Measurements from ENCODE around the gene TRIM42.

Gene TRIM42

DNA sequence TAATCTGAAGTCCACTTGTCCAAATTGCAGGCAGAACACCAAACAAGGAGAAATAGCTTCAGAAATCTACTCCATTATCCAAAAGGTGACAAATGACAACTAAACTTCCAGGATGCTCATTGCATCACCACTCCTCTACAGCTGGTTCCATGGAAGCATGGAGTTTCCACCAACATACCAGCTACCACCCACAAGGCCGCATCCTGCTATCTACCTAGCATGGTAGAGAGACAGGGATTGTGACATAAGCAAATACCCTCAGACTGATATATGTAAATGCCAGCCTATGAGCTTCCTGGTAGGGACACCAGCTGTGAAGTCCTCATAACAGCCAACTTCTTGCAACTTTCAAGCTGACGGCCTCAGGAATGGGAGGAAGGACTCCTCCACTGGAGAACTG is at the start of gene TRIM42:
Gene TRIM42 (plus strand): TSS at position 301 of the 400 bp plus-strand sequence. CDS start 166 bp downstream, outside the sequence.
- peaks cover 8% of the 10 kb centered on the region for H3K9me3 Mint-ChIP-seq
- no peak within 1 kb of the TSS for H3K4me3 Mint-ChIP-seq
- no peak within 1 kb of the TSS for H3K27ac Mint-ChIP-seq
- H3K27me3 Mint-ChIP-seq: no peaks in the 10 kb centered on the region
- no peaks in the 10 kb centered on the region for H3K36me3 Mint-ChIP-seq (ENCODE audit: low read depth)
- intact Hi-C loops (cut with micrococcal nuclease): no loop called here
- H3K4me1 Mint-ChIP-seq (ENCODE audit: low read depth): no peaks in the 10 kb centered on the region

DNA sequence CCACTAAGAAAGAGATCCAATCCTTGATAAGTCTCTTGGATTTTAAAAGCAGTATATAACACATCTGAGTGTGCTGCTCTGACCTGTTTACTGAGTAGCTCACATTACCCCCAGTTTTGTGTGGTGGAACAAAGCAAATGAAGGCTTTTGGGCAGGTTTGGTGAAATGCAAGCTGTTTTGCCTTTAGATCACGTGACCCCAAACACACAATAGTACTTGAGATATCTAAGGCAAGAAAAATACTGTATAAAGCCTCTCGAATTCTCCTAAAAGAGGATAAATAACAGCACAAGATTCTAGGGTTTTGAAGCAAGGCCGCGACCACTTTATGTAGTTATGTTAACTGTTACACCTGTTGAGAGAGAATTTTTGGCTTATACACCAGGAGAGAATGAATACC is 49.3 kb upstream of the TRIM42 start:
- H3K27me3 Mint-ChIP-seq: no peaks in the 10 kb centered on the region
- H3K36me3 Mint-ChIP-seq (ENCODE audit: low read depth): no peaks in the 10 kb centered on the region
- no peak overlapping the region for H3K27ac Mint-ChIP-seq
- no peak overlapping the region for H3K4me3 Mint-ChIP-seq
- intact Hi-C loops (cut with micrococcal nuclease): no loop called here
- H3K4me1 Mint-ChIP-seq (ENCODE audit: low read depth): no peaks in the 10 kb centered on the region
- no peaks in the 10 kb centered on the region for H3K9me3 Mint-ChIP-seq

DNA sequence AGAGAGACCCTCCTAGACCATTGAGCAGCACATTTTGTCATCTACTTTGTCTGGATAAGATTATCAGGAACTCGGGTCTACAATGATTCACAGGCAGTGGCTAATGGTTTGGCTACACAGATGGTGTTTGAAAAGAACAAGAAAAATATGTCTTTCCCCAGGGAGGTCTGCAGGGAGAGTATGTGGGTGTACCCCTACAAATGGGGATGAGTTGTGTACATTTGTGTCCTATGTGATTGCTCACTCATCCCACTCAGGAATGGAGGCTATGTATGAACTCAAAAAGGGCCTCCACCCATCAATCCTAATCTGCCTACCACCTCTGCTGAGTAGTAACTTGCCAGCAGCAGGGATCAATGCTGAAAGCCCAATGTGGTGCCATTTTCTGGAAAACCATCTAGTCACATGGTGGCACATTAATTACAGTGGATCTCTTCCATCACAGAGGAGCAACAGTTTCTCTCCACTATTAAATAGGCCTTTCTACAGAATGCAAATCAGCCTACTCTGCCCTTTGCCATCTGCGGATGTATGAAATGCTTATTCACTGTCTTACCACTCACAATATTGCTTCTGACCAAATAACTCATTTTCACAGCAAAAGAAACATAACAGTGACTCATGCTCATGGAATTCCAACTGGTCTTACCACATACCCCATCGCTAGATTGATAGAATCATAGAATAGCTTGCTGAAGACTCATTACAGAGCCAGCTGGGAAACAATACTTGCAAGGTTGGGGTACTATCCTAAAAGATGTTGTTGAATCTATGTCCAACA is 48.3 kb upstream of the TRIM42 start:
- no peaks in the 10 kb centered on the region for H3K9me3 Mint-ChIP-seq
- H3K4me3 Mint-ChIP-seq: no peak overlapping the region
- no peaks in the 10 kb centered on the region for H3K27me3 Mint-ChIP-seq
- intact Hi-C loops (cut with micrococcal nuclease): no loop called here
- no peaks in the 10 kb centered on the region for H3K36me3 Mint-ChIP-seq (ENCODE audit: low read depth)
- H3K4me1 Mint-ChIP-seq (ENCODE audit: low read depth): no peaks in the 10 kb centered on the region
- H3K27ac Mint-ChIP-seq: no peak overlapping the region

DNA sequence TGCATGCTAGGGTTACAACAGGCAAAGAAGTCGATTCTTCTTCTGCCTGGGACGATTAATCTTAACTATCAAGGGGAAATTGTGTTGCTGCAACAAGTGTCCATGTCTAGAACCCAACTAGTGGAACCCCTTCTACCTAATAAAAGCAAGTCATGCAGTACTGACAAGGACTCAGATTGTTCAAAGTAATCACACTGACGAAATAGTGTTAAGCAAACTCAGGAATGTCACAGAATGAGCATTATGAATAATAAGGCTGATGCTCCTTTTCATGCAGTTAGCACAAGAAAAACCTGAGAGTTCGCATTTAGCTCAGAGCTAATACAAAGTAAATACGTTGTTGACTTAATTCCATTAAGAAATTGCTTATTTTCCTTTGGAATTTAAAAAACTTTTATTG is 47.5 kb upstream of the TRIM42 start:
- intact Hi-C loops (cut with micrococcal nuclease): no loop called here
- Mint-ChIP-seq H3K27me3 (no peaks in the 10 kb centered on the region), H3K9me3 (no peaks in the 10 kb centered on the region), H3K27ac (no peak overlapping the region), H3K36me3 (ENCODE audit: low read depth) (no peaks in the 10 kb centered on the region), H3K4me3 (no peak overlapping the region), H3K4me1 (ENCODE audit: low read depth) (no peaks in the 10 kb centered on the region)

DNA sequence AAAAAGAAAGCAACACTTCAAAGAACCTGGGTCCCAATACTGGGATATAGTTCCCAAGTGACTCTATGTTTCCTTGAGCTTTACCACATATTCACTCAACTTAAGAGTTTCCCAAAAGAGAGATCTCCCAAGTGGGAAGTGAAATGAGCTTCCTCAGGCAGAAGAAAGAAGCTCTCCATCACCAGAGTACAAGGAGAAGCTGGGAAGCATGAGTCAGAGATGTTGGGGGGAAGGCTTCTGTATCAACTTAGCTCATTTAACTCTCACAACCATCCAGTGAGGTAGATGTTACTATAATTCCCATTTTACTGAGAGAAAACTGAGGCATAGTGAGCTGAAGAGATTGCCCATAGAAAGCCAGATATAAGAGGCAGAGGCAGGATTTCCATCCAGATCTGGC is 47.0 kb upstream of the TRIM42 start:
- H3K9me3 Mint-ChIP-seq: no peaks in the 10 kb centered on the region
- H3K4me1 Mint-ChIP-seq (ENCODE audit: low read depth): no peaks in the 10 kb centered on the region
- H3K27me3 Mint-ChIP-seq: no peaks in the 10 kb centered on the region
- H3K27ac Mint-ChIP-seq: no peak overlapping the region
- no peak overlapping the region for H3K4me3 Mint-ChIP-seq
- intact Hi-C loops (cut with micrococcal nuclease): no loop called here
- H3K36me3 Mint-ChIP-seq (ENCODE audit: low read depth): no peaks in the 10 kb centered on the region

DNA sequence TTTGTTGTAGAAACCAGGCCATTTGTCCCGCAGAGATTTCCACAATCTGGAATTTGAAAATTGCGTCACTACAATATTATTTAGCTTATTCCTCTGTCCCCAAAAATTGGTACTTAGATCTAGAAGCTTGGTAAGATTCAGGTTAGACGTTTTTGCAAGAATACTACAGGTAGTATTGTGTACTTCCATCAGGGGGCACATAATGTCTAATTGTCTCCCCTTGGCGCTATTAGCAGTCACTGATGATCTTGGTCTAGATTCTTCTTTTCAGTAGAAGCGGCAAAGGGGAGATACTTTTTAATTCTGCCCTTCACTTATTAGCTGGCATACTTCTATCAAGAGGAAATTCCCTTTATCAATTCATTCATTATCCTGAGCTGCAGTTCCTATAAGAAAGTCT is 42.6 kb upstream of the TRIM42 start:
- no peak overlapping the region for H3K27ac Mint-ChIP-seq
- no peak overlapping the region for H3K4me3 Mint-ChIP-seq
- H3K9me3 Mint-ChIP-seq: no peaks in the 10 kb centered on the region
- no peaks in the 10 kb centered on the region for H3K4me1 Mint-ChIP-seq (ENCODE audit: low read depth)
- no peaks in the 10 kb centered on the region for H3K36me3 Mint-ChIP-seq (ENCODE audit: low read depth)
- intact Hi-C loops (cut with micrococcal nuclease): no loop called here
- H3K27me3 Mint-ChIP-seq: peaks cover 4% of the 10 kb centered on the region

DNA sequence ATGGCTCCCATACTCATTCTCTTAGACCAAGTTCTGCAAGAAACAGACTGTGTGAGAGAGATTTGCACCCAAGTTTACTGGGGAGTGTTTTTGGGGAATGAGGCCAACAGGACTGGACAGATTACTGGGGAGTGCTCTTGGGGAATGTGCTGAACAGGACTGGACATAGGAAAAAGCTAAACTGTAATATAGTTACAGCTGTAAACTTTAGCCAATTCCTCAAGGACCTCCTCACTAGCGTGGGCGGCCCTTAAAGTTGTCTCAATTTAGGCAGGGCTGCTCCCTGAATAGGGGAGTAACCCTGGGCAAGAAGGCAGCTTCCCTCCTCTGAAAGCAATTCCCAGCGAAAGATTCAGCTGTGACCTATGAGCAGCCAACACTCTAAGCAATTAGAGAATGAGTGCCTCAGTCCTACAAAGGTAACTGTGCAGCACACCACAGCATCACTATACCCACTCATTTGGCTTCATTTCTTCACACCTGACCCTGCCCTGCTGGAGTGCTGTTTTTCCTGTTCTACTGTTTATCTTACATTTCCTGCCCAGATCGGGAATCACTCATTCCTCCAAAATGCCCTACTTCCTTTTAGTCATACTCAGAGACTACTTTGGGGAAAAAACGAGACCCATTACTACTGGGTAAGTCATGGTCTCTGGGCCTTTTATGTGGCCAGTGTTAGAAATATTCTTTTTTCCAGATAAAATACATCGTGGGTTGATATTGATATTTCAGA is 41.3 kb upstream of the TRIM42 start:
- H3K4me1 Mint-ChIP-seq (ENCODE audit: low read depth): no peaks in the 10 kb centered on the region
- intact Hi-C loops (cut with micrococcal nuclease): no loop called here
- H3K27me3 Mint-ChIP-seq: peaks cover 4% of the 10 kb centered on the region
- no peak overlapping the region for H3K27ac Mint-ChIP-seq
- no peak overlapping the region for H3K4me3 Mint-ChIP-seq
- H3K9me3 Mint-ChIP-seq: no peaks in the 10 kb centered on the region
- H3K36me3 Mint-ChIP-seq (ENCODE audit: low read depth): no peaks in the 10 kb centered on the region

DNA sequence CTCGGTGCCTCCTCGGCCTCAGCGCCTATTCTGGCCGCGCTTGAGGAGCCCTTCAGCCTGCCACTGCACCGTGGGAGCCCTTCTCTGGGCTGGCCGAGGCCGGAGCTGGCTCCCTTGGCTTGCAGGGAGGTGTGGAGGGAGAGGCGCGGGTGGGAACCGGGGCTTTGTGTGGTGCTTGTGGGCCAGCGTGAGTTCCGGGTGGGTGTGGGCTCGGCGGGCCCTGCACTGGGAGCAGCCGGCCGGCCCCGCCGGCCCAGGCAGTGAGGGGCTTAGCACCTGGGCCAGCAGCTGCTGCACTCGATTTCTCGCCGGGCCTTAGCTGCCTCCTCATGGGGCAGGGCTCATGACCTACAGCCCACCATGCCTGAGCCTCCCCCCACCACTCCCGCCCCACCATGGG is 26.6 kb upstream of the TRIM42 start:
- intact Hi-C loops (cut with micrococcal nuclease): no loop called here
- H3K4me3 Mint-ChIP-seq: no peak overlapping the region
- H3K27ac Mint-ChIP-seq: no peak overlapping the region

DNA sequence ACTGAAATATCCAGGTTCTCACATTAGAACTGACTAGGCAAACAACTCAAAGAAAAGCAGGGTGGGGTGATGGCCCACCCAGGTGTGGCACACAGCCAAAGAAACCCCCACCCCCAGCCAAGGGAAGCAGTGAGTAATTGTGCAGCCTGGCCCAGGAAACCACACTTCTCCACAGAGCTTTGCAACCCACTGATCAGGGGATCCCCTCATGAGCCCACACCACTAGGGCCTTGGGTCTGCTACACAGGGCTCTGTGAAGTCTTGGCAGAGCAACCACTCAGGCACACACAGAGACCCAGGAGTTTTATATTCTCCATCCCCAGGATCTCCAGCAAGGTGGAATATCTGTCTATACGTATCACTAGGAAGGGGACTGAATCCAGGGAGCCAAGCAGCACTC is 22.2 kb upstream of the TRIM42 start:
- Mint-ChIP-seq H3K27me3 (no peaks in the 10 kb centered on the region), H3K36me3 (ENCODE audit: low read depth) (no peaks in the 10 kb centered on the region), H3K9me3 (peaks cover 39% of the 10 kb centered on the region), H3K4me3 (no peak overlapping the region), H3K4me1 (ENCODE audit: low read depth) (no peaks in the 10 kb centered on the region), H3K27ac (no peak overlapping the region)
- intact Hi-C loops (cut with micrococcal nuclease): no loop called here

More for the DNA sequence above, 26.6 kb upstream of the TRIM42 start:
- no peaks in the 10 kb centered on the region for H3K4me1 Mint-ChIP-seq (ENCODE audit: low read depth)
- no peaks in the 10 kb centered on the region for H3K27me3 Mint-ChIP-seq
- H3K9me3 Mint-ChIP-seq: peaks cover 34% of the 10 kb centered on the region
- H3K36me3 Mint-ChIP-seq (ENCODE audit: low read depth): no peaks in the 10 kb centered on the region

DNA sequence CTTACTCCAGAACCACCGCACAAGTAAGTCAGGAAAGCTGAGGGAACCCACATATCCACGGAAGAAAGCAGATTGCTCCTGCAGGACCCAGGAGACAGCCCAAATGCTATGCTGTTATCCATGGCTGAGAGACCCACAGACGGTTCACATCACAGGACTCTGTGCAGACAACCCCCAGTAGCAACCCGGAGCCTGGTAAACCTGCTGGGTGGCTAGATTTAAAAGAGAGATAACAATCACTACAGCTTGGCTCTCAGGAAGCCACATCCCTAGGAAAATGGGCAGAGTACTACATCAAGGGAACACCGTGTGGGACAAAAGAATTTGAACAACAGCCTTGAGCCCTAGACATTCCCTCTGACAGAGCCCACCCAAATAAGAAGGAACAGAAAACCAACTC is 13.8 kb upstream of the TRIM42 start:
- peaks cover 13% of the 10 kb centered on the region for H3K9me3 Mint-ChIP-seq
- no peaks in the 10 kb centered on the region for H3K4me1 Mint-ChIP-seq (ENCODE audit: low read depth)
- H3K27me3 Mint-ChIP-seq: peaks cover 3% of the 10 kb centered on the region
- H3K27ac Mint-ChIP-seq: no peak overlapping the region
- no peak overlapping the region for H3K4me3 Mint-ChIP-seq
- no peaks in the 10 kb centered on the region for H3K36me3 Mint-ChIP-seq (ENCODE audit: low read depth)
- intact Hi-C loops (cut with micrococcal nuclease): no loop called here

DNA sequence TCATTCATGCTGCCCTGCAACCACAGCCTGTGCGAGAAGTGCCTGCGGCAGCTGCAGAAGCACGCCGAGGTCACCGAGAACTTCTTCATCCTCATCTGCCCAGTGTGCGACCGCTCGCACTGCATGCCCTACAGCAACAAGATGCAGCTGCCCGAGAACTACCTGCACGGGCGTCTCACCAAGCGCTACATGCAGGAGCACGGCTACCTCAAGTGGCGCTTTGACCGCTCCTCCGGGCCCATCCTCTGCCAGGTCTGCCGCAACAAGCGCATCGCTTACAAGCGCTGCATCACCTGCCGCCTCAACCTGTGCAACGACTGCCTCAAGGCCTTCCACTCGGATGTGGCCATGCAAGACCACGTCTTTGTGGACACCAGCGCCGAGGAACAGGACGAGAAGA is 4.7 kb downstream of the TRIM42 start:
- Mint-ChIP-seq H3K27ac (no peak overlapping the region), H3K27me3 (peaks cover under 1% of the 10 kb centered on the region), H3K36me3 (ENCODE audit: low read depth) (no peaks in the 10 kb centered on the region), H3K4me3 (no peak overlapping the region), H3K9me3 (no peaks in the 10 kb centered on the region), H3K4me1 (ENCODE audit: low read depth) (no peaks in the 10 kb centered on the region)
- intact Hi-C loops (cut with micrococcal nuclease): no loop called here

DNA sequence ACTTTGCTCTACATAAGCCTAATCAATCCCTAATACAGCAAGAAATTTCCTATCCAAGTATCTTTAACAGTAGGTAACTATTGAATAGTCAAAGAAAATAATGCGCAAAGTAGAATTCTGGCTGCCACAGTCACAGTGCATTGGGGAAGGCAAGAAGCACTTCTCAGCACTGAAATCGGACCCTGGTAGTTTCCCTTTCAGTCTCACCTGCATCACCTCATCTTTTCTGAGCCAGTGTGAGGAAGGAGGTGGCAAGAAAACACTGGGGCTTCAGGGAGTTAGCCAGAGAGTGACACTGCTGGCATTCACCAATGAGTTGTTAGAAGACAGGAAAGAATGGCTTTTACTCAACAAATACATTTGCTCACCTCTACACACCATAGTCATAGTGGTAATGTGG is 8.3 kb downstream of the TRIM42 start:
- Mint-ChIP-seq H3K36me3 (ENCODE audit: low read depth) (no peaks in the 10 kb centered on the region), H3K27ac (no peak overlapping the region), H3K4me1 (ENCODE audit: low read depth) (no peaks in the 10 kb centered on the region), H3K27me3 (peaks cover 1% of the 10 kb centered on the region), H3K4me3 (no peak overlapping the region), H3K9me3 (no peaks in the 10 kb centered on the region)
- intact Hi-C loops (cut with micrococcal nuclease): no loop called here

DNA sequence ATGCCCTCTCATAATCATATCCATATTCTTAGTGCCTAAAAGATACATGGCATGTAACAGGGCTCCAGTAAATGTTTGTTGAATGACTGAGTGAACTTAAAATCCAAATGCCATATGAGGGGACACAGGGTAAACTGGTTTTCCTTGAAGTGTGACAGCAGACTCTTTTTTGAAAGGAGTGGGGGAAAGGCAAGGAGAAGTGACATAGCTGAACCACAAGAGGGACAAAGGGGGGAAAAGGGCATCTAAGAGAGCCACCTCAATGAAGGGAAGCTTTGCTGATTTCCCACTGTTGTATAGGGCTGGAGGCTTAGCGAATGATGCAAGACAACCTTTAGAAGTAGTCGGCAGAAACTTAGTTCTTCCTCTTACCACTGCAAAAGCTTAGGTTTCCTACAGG is 9.1 kb downstream of the TRIM42 start:
- H3K4me3 Mint-ChIP-seq: no peak overlapping the region
- H3K9me3 Mint-ChIP-seq: no peaks in the 10 kb centered on the region
- peaks cover 2% of the 10 kb centered on the region for H3K27me3 Mint-ChIP-seq
- intact Hi-C loops (cut with micrococcal nuclease): no loop called here
- H3K36me3 Mint-ChIP-seq (ENCODE audit: low read depth): no peaks in the 10 kb centered on the region
- H3K27ac Mint-ChIP-seq: no peak overlapping the region
- H3K4me1 Mint-ChIP-seq (ENCODE audit: low read depth): no peaks in the 10 kb centered on the region

DNA sequence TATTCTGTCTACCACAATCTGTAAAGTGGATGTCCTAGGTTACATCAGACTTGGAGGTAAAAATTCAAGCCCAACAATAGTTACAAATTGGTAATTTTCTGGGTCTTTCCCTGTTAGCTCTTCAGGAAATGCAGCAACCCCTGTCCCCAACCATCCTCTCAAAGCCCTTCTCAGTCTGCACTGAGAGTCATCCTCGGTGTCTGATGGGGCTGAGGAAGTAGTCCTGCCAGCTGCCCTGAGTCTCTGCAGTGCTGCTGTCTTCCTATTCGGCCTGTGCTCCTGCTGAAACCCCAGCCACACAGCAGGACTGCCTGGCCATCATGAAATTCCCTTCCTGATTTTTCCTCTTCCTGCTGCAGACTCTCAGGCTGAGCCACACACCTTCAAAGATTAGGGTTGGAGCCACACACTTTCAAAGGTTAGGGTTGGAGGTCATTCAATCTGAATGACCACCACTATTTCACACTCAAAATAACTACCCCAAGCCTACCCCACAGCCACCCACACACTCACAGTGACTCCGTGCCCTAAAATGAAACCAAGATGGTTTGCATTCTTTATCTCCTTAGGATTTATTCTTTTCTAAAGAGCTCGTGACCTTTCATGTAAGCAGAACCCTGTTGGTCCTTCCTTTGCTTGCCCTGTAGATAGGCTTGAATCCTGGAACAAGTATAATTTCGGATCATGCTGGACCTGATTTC is 17.6 kb downstream of the TRIM42 start:
- intact Hi-C loops (cut with micrococcal nuclease): no loop called here
- H3K36me3 Mint-ChIP-seq (ENCODE audit: low read depth): no peaks in the 10 kb centered on the region

More for the DNA sequence above, 17.6 kb downstream of the TRIM42 start:
- peaks cover 12% of the 10 kb centered on the region for H3K27me3 Mint-ChIP-seq
- H3K4me3 Mint-ChIP-seq: no peak overlapping the region
- H3K27ac Mint-ChIP-seq: no peak overlapping the region
- no peaks in the 10 kb centered on the region for H3K9me3 Mint-ChIP-seq
- no peaks in the 10 kb centered on the region for H3K4me1 Mint-ChIP-seq (ENCODE audit: low read depth)

All from dendritic cell treated with granulocyte-macrophage colony-stimulating factor and Interleukin-4, amounts not matched to agents 40 ng/mL and 50 ng/mL, for 4 days (primary cell).